PC-3 (cell line): ENCODE measurements around the gene NABP1. TPM values are rescaled to one million over a fixed set of nuclear protein-coding genes. Genes with fewer than 3 reads are reported as not detected.

ENCODE experiments used
- ATAC-seq: fragments of 200-7000 bp; cut with Tn5 transposase; 2 replicates; pipeline ENCODE4 v1.9.1; 2020; ENCODE audit warnings: mild to moderate bottlenecking, moderate library complexity
- BruUV-seq: library from RNA; stranded (reverse); fragments of 400-500 nt; replicated peaks from 2 replicates; lab custom pipeline; 2021; lab: Mats Ljungman, UMichigan
- CTCF ChIA-PET: fragments of 300-600 bp; sonication (Branson Sonifier 250); formaldehyde crosslinking; loops from one replicate; lab custom pipeline; 2022; ENCODE audit warnings: antibody characterized with exemption; lab: Charles Lee
- POLR2A ChIA-PET: fragments of 300-600 bp; sonication (Branson Sonifier 250); formaldehyde crosslinking; loops from one replicate; lab custom pipeline; 2022; ENCODE audit warnings: antibody characterized with exemption; ENCODE audit not compliant: unreplicated experiment; lab: Charles Lee
- DNase-seq: peaks from one replicate; pipeline ENCODE4 v3.0.0-alpha.2; 2015
- H2AFZ ChIP-seq: fragments of 300-600 bp; sonication (generic); 2 replicates; pipeline ENCODE4 v1.6.0; 2016; ENCODE audit warnings: antibody characterized with exemption, low read length
- H3F3A ChIP-seq: fragments of 300-600 bp; sonication (generic); one replicate; pipeline ENCODE4 v1.6.0; 2017; ENCODE audit warnings: antibody characterized with exemption, low read length, control low read depth, mild to moderate bottlenecking; ENCODE audit not compliant: unreplicated experiment
- H3K27ac ChIP-seq: fragments of 300-600 bp; sonication (generic); 2 replicates; pipeline ENCODE4 v1.5.1; 2016; ENCODE audit warnings: mild to moderate bottlenecking, low read length
- H3K27me3 ChIP-seq: fragments of 300-600 bp; sonication (generic); 2 replicates; pipeline ENCODE4 v1.6.1; 2016; ENCODE audit warnings: low read length, mixed read lengths
- H3K36me3 ChIP-seq: fragments of 300-600 bp; sonication (generic); 2 replicates; pipeline ENCODE4 v1.6.1; 2016; ENCODE audit warnings: low read depth, mixed run types, low read length, mixed read lengths
- H3K4me1 ChIP-seq: fragments of 300-600 bp; sonication (generic); 2 replicates; pipeline ENCODE4 v1.5.1; 2016; ENCODE audit warnings: low read length; ENCODE audit not compliant: insufficient read depth
- H3K4me2 ChIP-seq: fragments of 300-600 bp; sonication (generic); 2 replicates; pipeline ENCODE4 v1.6.0; 2016; ENCODE audit warnings: low read length
- H3K4me3 ChIP-seq: fragments of 300-600 bp; sonication (generic); 2 replicates; pipeline ENCODE4 v1.5.1; 2016; ENCODE audit warnings: mild to moderate bottlenecking, low read length, mixed read lengths
- H3K79me2 ChIP-seq: fragments of 300-600 bp; sonication (generic); 2 replicates; pipeline ENCODE4 v1.6.1; 2017; ENCODE audit warnings: low read length, mixed read lengths
- H3K9ac ChIP-seq: fragments of 300-600 bp; sonication (generic); 2 replicates; pipeline ENCODE4 v1.6.0; 2016; ENCODE audit warnings: mild to moderate bottlenecking, low read length
- H3K9me2 ChIP-seq: fragments of 300-600 bp; sonication (generic); replicated peaks from 2 replicates; pipeline ENCODE4 v1.6.1; 2016; ENCODE audit warnings: mixed run types, low read length, mixed read lengths
- H3K9me3 ChIP-seq: fragments of 300-600 bp; sonication (generic); 2 replicates; pipeline ENCODE4 v1.6.1; 2016; ENCODE audit warnings: low read length, mixed read lengths
- H4K20me1 ChIP-seq: fragments of 300-600 bp; sonication (generic); 2 replicates; pipeline ENCODE4 v1.6.1; 2016; ENCODE audit warnings: low read length, mixed read lengths
- EZH2 ChIP-seq: fragments of 300-600 bp; sonication (generic); IDR thresholded peaks from one replicate; pipeline ENCODE4 v1.6.1; 2017; ENCODE audit warnings: antibody characterized with exemption, mild to moderate bottlenecking, low read length; ENCODE audit not compliant: unreplicated experiment
- EZH2phosphoT487 ChIP-seq: fragments of 300-600 bp; sonication (generic); IDR thresholded peaks from 2 replicates; pipeline ENCODE4 v1.6.1; 2018; ENCODE audit warnings: mild to moderate bottlenecking, antibody characterized with exemption, low read length, borderline replicate concordance
- intact Hi-C: fragments of 100-400 bp; cut with micrococcal nuclease; formaldehyde crosslinking; loops from 2 replicates; pipeline ENCODE4 v1.9.0; 2023
- total RNA-seq: library from RNA; depleted of rRNA; stranded (reverse); fragments of >200 nt; gene quantifications from 2 replicates; pipeline ENCODE4 v1.2.3, GENCODE V29; 2014
- TF ChIP-seq, protein P1 (sequence below): fragments of 300-600 bp; sonication (generic); conservative IDR thresholded peaks from 2 replicates; pipeline ENCODE4 v1.5.1; 2017; ENCODE audit warnings: antibody characterized with exemption, low read depth, mild to moderate bottlenecking, low read length

Gene NABP1
- total RNA-seq, 1 experiment from 2014 or later, result 56.8 TPM

GRCh38 chr2:191646163-191646902, 31.6 kb upstream of the NABP1 start:
- BruUV-seq, result no TSS peak
- peaks cover 41% of the 10 kb centered on the region for H3K4me1 ChIP-seq
- TF ChIP-seq, protein P1, sequence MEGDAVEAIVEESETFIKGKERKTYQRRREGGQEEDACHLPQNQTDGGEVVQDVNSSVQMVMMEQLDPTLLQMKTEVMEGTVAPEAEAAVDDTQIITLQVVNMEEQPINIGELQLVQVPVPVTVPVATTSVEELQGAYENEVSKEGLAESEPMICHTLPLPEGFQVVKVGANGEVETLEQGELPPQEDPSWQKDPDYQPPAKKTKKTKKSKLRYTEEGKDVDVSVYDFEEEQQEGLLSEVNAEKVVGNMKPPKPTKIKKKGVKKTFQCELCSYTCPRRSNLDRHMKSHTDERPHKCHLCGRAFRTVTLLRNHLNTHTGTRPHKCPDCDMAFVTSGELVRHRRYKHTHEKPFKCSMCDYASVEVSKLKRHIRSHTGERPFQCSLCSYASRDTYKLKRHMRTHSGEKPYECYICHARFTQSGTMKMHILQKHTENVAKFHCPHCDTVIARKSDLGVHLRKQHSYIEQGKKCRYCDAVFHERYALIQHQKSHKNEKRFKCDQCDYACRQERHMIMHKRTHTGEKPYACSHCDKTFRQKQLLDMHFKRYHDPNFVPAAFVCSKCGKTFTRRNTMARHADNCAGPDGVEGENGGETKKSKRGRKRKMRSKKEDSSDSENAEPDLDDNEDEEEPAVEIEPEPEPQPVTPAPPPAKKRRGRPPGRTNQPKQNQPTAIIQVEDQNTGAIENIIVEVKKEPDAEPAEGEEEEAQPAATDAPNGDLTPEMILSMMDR, result no peak
- TF ChIP-seq EZH2, result no peak
- peak; percentile 96 for DNase-seq
- H2AFZ ChIP-seq, result 0 out of 2 replicates have a peak overlapping the region, but pooled peaks have one; percentile 8
- H3K9ac ChIP-seq, result peak overlapping the region; percentile 66
- no peaks in the 10 kb centered on the region for H3K9me3 ChIP-seq
- H3K27me3 ChIP-seq, result no peaks in the 10 kb centered on the region
- ATAC-seq, result peak; percentile 86
- CTCF ChIA-PET, result interaction anchor here (0.6 kb wide), 1 partner anchor 1228 kb away, joined by 3 read pairs; no protein-coding TSS in a partner anchor
- H3K79me2 ChIP-seq, result no peaks in the 10 kb centered on the region
- H3K4me3 ChIP-seq, result peak overlapping the region; percentile 31; the same call in 1 of the 2 replicates
- no peaks in the 10 kb centered on the region for H4K20me1 ChIP-seq
- intact Hi-C loops, result loop anchor here (1.0 to 2.0 kb wide), 3 partner anchors 8 to 75 kb away; no protein-coding TSS in a partner anchor
- POLR2A ChIA-PET, result interaction anchor here (1.1 to 1.2 kb wide), 3 partner anchors 8 to 31 kb away, joined by 4 to 6 read pairs (median 4); partner anchors contain the start of gene NABP1
- H3K36me3 ChIP-seq, result no peaks in the 10 kb centered on the region
- H3K4me2 ChIP-seq, result peak overlapping the region; percentile 66
- H3K9me2 ChIP-seq, result no peaks in the 10 kb centered on the region
- peaks cover 27% of the 10 kb centered on the region for H3F3A ChIP-seq
- peak overlapping the region; percentile 97 for H3K27ac ChIP-seq

DNA sequence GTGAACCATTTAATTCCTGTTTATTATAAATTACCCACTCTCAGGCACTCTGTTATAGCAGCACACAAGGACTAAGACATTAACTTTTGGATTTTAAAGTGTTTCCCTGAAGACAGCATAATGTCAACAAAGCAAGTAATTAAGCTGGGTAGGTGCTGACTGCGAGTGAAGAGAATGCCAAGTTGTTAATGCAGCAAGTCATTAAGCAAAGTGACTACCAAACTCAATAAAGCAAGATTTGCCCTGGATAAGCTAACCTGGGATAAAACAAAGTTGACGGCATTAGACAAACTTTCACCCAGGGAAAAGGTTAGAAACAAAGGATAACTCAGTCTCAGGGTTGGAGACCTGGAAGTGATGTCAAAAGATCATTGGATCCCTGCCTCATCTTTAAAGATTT, 28.4 kb upstream of the NABP1 start:
- Histone ChIP-seq H3K9me2 (no peaks in the 10 kb centered on the region), H3K4me3 (no peak overlapping the region), H4K20me1 (no peaks in the 10 kb centered on the region), H3K79me2 (no peaks in the 10 kb centered on the region), H2AFZ (no peak overlapping the region), H3K36me3 (no peaks in the 10 kb centered on the region), H3K4me2 (no peak overlapping the region), H3K9ac (no peak overlapping the region), H3K4me1 (peaks cover 50% of the 10 kb centered on the region), H3K27ac (no peak overlapping the region), H3K9me3 (no peaks in the 10 kb centered on the region), H3K27me3 (no peaks in the 10 kb centered on the region), H3F3A (peaks cover 27% of the 10 kb centered on the region)
- TF ChIP-seq EZH2 (no peak), EZH2phosphoT487 (no peak)
- TF ChIP-seq, protein P1, result no peak
- ChIA-PET POLR2A (no interaction called here), CTCF (no interaction called here)
- intact Hi-C loops, result no loop called here
- no peak for DNase-seq
- no TSS peak for BruUV-seq
- no peak for ATAC-seq
